SK-N-SH treated with all-trans-retinoic acid at 6 μM for 48 hours (cell line): ENCODE measurements around the gene LHFPL2.
"Not testable (repeated sequence)": the region's sequence is repeated elsewhere in the genome, so short reads cannot be mapped to it uniquely, and the experiment has no call there.

Source experiments
- ATAC-seq: fragments of 200-7000 bp; cut with Tn5 transposase; 3 replicates; pipeline ENCODE4 v1.9.1; 2020; ENCODE audit warnings: mild to moderate bottlenecking, moderate library complexity
- ARNTL ChIP-seq: fragments of 450-650 bp; formaldehyde crosslinking; IDR thresholded peaks from 2 replicates; pipeline ENCODE4 v1.5.0; 2020; ENCODE audit warnings: low read depth, mild to moderate bottlenecking, moderate library complexity, borderline replicate concordance
- BACH2 ChIP-seq: fragments of 250-450 bp; sonication (Bioruptor Pico); IDR thresholded peaks from 2 replicates; pipeline ENCODE4 v1.9.0; 2021; ENCODE audit warnings: mild to moderate bottlenecking, borderline replicate concordance
- CSDC2 ChIP-seq: fragments of 250-450 bp; sonication (Bioruptor Pico); IDR thresholded peaks from 2 replicates; pipeline ENCODE4 v1.5.0; 2020; ENCODE audit warnings: mild to moderate bottlenecking, moderate library complexity
- ESRRG ChIP-seq: fragments of 250-450 bp; sonication (Bioruptor Pico); IDR thresholded peaks from 2 replicates; pipeline ENCODE4 v1.6.1; 2021; ENCODE audit warnings: mild to moderate bottlenecking
- GLIS3 ChIP-seq: fragments of 250-450 bp; sonication (Bioruptor Pico); IDR thresholded peaks from 2 replicates; pipeline ENCODE4 v1.5.0; 2020; ENCODE audit warnings: mild to moderate bottlenecking, moderate library complexity
- ISL1 ChIP-seq: fragments of 250-450 bp; sonication (Bioruptor Pico); IDR thresholded peaks from 2 replicates; pipeline ENCODE4 v2.1.2; 2022; ENCODE audit warnings: mild to moderate bottlenecking, moderate library complexity
- OSR1 ChIP-seq: fragments of 250-450 bp; sonication (Bioruptor Pico); IDR thresholded peaks from 2 replicates; pipeline ENCODE4 v1.8.0; 2022; ENCODE audit warnings: moderate library complexity, mild to moderate bottlenecking, inconsistent platforms
- PPARA ChIP-seq: fragments of 250-450 bp; sonication (Bioruptor Pico); IDR thresholded peaks from 2 replicates; pipeline ENCODE4 v1.5.0; 2020; ENCODE audit warnings: mild to moderate bottlenecking, borderline replicate concordance
- RARB ChIP-seq: fragments of 250-450 bp; sonication (Bioruptor Pico); IDR thresholded peaks from 2 replicates; pipeline ENCODE4 v1.8.0; 2021; ENCODE audit warnings: mild to moderate bottlenecking, moderate library complexity
- TCF4 ChIP-seq: fragments of 250-450 bp; sonication (Bioruptor Pico); IDR thresholded peaks from 2 replicates; pipeline ENCODE4 v1.8.0; 2021; ENCODE audit warnings: mild to moderate bottlenecking, moderate library complexity, borderline replicate concordance
- TOX ChIP-seq: fragments of 250-450 bp; sonication (Bioruptor Pico); IDR thresholded peaks from 2 replicates; pipeline ENCODE4 v1.8.0; 2021; ENCODE audit warnings: mild to moderate bottlenecking, moderate library complexity, borderline replicate concordance
- ZC3H10 ChIP-seq: fragments of 250-450 bp; sonication (Bioruptor Pico); IDR thresholded peaks from 2 replicates; pipeline ENCODE4 v1.5.1; 2021; ENCODE audit warnings: mild to moderate bottlenecking, moderate library complexity
- ZFP3 ChIP-seq: fragments of 250-450 bp; sonication (Bioruptor Pico); IDR thresholded peaks from 2 replicates; pipeline ENCODE4 v1.5.0; 2020; ENCODE audit warnings: mild to moderate bottlenecking, moderate library complexity
- ZNF565 ChIP-seq: fragments of 450-650 bp; formaldehyde crosslinking; conservative IDR thresholded peaks from 2 replicates; pipeline ENCODE4 v1.5.0; 2020; ENCODE audit warnings: low read depth, mild to moderate bottlenecking, moderate library complexity
- ZNF70 ChIP-seq: fragments of 450-650 bp; formaldehyde crosslinking; IDR thresholded peaks from 2 replicates; pipeline ENCODE4 v1.5.0; 2020; ENCODE audit warnings: mild to moderate bottlenecking, moderate library complexity
- ZNF8 ChIP-seq: fragments of 450-650 bp; formaldehyde crosslinking; IDR thresholded peaks from 2 replicates; pipeline ENCODE4 v1.5.0; 2020; ENCODE audit warnings: mild to moderate bottlenecking, moderate library complexity
- TF ChIP-seq, protein P1 (sequence below): fragments of 250-450 bp; sonication (Bioruptor Pico); IDR thresholded peaks from 2 replicates; pipeline ENCODE4 v1.5.1; 2021; ENCODE audit warnings: mild to moderate bottlenecking, moderate library complexity
- TF ChIP-seq, protein P2 (sequence below): fragments of 250-450 bp; sonication (Bioruptor Pico); IDR thresholded peaks from 2 replicates; pipeline ENCODE4 v1.8.0; 2021; ENCODE audit warnings: low read depth, mild to moderate bottlenecking, moderate library complexity, borderline replicate concordance
- TF ChIP-seq, protein P3 (sequence below): fragments of 250-450 bp; sonication (Bioruptor Pico); IDR thresholded peaks from 2 replicates; pipeline ENCODE4 v1.5.1; 2020; ENCODE audit warnings: low read depth, mild to moderate bottlenecking, moderate library complexity
- TF ChIP-seq, protein P4 (sequence below): fragments of 250-450 bp; sonication (Bioruptor Pico); IDR thresholded peaks from 2 replicates; pipeline ENCODE4 v1.8.0; 2020; ENCODE audit warnings: mild to moderate bottlenecking, moderate library complexity, borderline replicate concordance

The LHFPL2 gene

DNA sequence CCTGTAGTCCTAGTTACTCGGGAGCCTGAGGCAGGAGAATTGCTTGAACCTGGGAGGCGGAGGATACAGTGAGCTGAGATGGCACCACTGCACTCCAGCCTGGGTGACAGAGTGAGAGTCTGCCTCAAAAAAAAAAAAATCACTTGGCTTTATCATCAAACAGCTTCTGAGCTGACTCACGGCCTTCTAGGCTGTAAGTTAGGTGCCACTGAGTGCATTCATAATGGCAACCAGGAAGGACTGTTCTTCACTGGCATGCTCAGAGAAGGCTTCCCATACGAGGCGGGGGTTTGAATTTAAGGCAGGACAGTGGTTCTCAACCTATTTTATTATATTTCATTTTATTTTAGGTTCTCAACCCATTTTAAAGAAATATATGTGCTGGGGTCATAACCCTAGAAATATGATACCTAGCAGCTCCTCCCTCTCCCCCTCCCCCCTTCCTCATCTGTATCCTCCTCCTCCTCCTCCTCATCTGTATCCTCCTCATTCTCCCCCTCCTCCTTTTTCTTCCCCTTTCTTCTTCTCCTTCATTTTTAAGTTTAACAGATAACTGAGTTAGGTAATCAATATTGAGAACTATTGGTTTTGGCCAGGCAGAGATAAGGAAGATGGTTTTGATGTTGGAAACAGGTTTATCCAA is 19.0 kb upstream of the LHFPL2 start:
- no peak for ATAC-seq
- TF ChIP-seq, protein P1, sequence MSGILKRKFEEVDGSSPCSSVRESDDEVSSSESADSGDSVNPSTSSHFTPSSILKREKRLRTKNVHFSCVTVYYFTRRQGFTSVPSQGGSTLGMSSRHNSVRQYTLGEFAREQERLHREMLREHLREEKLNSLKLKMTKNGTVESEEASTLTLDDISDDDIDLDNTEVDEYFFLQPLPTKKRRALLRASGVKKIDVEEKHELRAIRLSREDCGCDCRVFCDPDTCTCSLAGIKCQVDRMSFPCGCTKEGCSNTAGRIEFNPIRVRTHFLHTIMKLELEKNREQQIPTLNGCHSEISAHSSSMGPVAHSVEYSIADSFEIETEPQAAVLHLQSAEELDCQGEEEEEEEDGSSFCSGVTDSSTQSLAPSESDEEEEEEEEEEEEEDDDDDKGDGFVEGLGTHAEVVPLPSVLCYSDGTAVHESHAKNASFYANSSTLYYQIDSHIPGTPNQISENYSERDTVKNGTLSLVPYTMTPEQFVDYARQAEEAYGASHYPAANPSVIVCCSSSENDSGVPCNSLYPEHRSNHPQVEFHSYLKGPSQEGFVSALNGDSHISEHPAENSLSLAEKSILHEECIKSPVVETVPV (CRISPR knock-in tag), result no peak
- no peak for TF ChIP-seq ZNF565 (CRISPR knock-in tag)
- TF ChIP-seq ISL1, result no peak
- no peak for TF ChIP-seq ZC3H10
- TF ChIP-seq, protein P2, sequence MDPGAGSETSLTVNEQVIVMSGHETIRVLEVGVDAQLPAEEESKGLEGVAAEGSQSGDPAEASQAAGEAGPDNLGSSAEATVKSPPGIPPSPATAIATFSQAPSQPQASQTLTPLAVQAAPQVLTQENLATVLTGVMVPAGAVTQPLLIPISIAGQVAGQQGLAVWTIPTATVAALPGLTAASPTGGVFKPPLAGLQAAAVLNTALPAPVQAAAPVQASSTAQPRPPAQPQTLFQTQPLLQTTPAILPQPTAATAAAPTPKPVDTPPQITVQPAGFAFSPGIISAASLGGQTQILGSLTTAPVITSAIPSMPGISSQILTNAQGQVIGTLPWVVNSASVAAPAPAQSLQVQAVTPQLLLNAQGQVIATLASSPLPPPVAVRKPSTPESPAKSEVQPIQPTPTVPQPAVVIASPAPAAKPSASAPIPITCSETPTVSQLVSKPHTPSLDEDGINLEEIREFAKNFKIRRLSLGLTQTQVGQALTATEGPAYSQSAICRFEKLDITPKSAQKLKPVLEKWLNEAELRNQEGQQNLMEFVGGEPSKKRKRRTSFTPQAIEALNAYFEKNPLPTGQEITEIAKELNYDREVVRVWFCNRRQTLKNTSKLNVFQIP (CRISPR knock-in tag), result no peak
- TF ChIP-seq, protein P3, sequence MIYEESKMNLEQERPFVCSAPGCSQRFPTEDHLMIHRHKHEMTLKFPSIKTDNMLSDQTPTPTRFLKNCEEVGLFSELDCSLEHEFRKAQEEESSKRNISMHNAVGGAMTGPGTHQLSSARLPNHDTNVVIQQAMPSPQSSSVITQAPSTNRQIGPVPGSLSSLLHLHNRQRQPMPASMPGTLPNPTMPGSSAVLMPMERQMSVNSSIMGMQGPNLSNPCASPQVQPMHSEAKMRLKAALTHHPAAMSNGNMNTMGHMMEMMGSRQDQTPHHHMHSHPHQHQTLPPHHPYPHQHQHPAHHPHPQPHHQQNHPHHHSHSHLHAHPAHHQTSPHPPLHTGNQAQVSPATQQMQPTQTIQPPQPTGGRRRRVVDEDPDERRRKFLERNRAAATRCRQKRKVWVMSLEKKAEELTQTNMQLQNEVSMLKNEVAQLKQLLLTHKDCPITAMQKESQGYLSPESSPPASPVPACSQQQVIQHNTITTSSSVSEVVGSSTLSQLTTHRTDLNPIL (CRISPR knock-in tag), result no peak
- TF ChIP-seq ZNF70 (CRISPR knock-in tag), result no peak
- no peak for TF ChIP-seq TCF4 (CRISPR knock-in tag)
- no peak for TF ChIP-seq OSR1 (CRISPR knock-in tag)
- no peak for TF ChIP-seq ZNF8 (CRISPR knock-in tag)
- TF ChIP-seq PPARA (CRISPR knock-in tag), result no peak

DNA sequence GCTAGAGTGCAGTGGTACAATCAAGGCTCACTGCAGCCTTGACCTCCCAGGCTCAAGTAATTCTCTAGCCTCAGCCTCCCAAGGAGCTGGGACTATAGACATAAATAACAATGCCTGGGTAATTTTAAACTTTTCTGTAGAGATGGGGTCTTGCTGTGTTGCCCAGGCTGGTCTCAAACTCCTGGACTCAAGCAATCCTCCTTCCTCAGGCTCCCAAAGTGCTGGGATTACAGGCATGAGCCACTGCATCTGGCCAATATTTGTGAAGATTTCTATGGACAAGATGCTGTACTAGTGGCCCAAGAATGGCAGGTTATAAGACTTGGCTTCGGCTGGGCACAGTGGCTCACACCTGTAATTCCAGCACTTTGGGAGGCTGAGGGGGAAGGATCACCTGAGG is 18.4 kb upstream of the LHFPL2 start:
- ATAC-seq, result not testable (repeated sequence)

DNA sequence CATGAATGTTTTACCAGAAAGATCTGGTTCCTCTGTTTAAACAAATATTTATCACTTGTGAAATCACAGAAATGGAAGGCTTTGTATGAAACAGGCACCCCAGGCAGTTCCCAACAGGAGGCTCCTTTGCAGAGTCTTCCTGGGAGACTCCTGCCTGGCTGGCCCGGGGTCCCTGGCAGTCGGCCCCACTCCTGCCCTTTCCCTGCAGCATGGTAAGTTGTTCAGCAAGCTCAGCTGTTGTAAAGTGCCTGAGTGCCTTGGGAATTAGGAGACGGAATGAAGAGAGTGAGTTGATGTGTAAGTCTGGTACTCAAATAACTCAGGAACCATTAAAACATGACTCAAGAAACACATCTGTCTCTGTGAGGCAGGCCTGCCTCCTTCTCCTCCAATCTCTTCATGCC is 17.5 kb upstream of the LHFPL2 start:
- TF ChIP-seq ZNF8 (CRISPR knock-in tag) (no peak), ISL1 (no peak)
- TF ChIP-seq, protein P2 (CRISPR knock-in tag), result no peak
- TF ChIP-seq, all 23 proteins: peak for 0
- no peak for ATAC-seq

DNA sequence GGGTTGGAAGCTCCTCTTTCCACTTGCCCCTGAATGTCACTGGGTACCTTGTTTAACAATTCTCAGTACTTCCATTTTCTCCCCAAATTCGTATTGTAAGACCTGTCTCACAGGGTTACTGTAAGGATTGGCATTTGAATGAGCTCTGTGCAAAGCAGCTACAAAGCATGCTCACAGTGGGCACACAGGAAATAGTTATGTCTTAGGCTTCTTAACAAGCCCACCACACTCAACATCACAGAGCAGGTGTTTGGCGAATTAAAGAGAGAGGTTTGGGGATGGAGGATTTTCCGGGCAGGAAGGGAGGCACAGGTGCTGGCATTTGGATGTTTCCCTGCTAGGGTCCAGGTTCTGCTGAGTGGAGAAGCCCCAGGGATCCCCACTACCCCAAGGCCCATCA is 17.0 kb upstream of the LHFPL2 start:
- ATAC-seq, result no peak
- TF ChIP-seq TOX (CRISPR knock-in tag), result no peak
- no peak for TF ChIP-seq OSR1 (CRISPR knock-in tag)
- no peak for TF ChIP-seq TCF4 (CRISPR knock-in tag)
- TF ChIP-seq ZNF70 (CRISPR knock-in tag), result no peak
- TF ChIP-seq ARNTL (CRISPR knock-in tag), result no peak
- no peak for TF ChIP-seq BACH2
- TF ChIP-seq, protein P2 (CRISPR knock-in tag), result no peak
- TF ChIP-seq GLIS3 (CRISPR knock-in tag), result no peak
- TF ChIP-seq ZNF565 (CRISPR knock-in tag), result no peak
- no peak for TF ChIP-seq PPARA (CRISPR knock-in tag)
- no peak for TF ChIP-seq CSDC2 (CRISPR knock-in tag)
- TF ChIP-seq, protein P4, sequence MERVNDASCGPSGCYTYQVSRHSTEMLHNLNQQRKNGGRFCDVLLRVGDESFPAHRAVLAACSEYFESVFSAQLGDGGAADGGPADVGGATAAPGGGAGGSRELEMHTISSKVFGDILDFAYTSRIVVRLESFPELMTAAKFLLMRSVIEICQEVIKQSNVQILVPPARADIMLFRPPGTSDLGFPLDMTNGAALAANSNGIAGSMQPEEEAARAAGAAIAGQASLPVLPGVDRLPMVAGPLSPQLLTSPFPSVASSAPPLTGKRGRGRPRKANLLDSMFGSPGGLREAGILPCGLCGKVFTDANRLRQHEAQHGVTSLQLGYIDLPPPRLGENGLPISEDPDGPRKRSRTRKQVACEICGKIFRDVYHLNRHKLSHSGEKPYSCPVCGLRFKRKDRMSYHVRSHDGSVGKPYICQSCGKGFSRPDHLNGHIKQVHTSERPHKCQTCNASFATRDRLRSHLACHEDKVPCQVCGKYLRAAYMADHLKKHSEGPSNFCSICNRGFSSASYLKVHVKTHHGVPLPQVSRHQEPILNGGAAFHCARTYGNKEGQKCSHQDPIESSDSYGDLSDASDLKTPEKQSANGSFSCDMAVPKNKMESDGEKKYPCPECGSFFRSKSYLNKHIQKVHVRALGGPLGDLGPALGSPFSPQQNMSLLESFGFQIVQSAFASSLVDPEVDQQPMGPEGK (CRISPR knock-in tag), result no peak
- TF ChIP-seq ZC3H10, result no peak
- TF ChIP-seq, protein P1 (CRISPR knock-in tag), result no peak
- TF ChIP-seq ISL1, result no peak
- no peak for TF ChIP-seq ZFP3 (CRISPR knock-in tag)
- no peak for TF ChIP-seq ESRRG (CRISPR knock-in tag)
- TF ChIP-seq, protein P3 (CRISPR knock-in tag), result no peak
- TF ChIP-seq ZNF8 (CRISPR knock-in tag), result no peak
- TF ChIP-seq RARB (CRISPR knock-in tag), result no peak
